Spleen (tissue), 7 donors: ENCODE measurements around the gene PARVG.

Source experiments
- POLR2AphosphoS5 ChIP-seq, 3 donors: sonication (generic); formaldehyde crosslinking; IDR thresholded peaks; one replicate each; pipeline ENCODE4 v1.5.1; 2017; ENCODE audit warnings: antibody characterized with exemption in 3 of 3
- TF ChIP-seq, protein P1 (sequence below), 11 experiments: fragments of 200-600 bp in 7 of 11; fragments of 450-650 bp in 4 of 11; sonication (generic) in 4 of 11; IDR thresholded peaks in 8 of 11; conservative IDR thresholded peaks in 3 of 11; 1 replicate in 7 of 11; 2 replicates in 4 of 11; pipeline versions ENCODE4 v1.4.0 to v1.8.0; 2016 to 2021; ENCODE audit warnings: antibody characterized with exemption in 11 of 11, inconsistent platforms in 4 of 11, mild to moderate bottlenecking in 1 of 11
- donor health status: DM: no; HTN: no; CAD: no; lungs with moderate emphysema.
- donor health status: DM: no; HTN: no; CAD: no.
- donor health status: DM: no; HTN: no; CAD: no.

DNA sequence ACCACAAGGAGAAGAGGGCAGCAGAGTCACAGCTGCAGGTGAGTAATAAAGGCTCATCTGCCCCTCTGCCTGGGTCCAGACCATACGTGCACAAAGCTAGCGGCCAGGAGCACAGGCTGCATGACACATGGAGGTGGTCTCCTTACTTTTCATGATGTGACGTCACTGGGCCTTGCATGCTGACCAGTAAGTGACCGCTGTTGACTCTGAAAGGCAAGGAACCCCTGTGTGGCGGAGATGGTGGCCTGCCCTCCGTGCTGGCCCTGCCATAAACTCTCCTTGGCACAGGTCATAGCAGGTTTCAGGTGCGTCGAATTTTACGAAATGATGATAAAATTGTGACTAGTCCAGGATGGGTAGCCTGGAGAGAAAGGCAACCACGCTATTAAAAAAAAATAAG is 7.6 kb upstream of the PARVG start:
- TF ChIP-seq, protein P1, sequence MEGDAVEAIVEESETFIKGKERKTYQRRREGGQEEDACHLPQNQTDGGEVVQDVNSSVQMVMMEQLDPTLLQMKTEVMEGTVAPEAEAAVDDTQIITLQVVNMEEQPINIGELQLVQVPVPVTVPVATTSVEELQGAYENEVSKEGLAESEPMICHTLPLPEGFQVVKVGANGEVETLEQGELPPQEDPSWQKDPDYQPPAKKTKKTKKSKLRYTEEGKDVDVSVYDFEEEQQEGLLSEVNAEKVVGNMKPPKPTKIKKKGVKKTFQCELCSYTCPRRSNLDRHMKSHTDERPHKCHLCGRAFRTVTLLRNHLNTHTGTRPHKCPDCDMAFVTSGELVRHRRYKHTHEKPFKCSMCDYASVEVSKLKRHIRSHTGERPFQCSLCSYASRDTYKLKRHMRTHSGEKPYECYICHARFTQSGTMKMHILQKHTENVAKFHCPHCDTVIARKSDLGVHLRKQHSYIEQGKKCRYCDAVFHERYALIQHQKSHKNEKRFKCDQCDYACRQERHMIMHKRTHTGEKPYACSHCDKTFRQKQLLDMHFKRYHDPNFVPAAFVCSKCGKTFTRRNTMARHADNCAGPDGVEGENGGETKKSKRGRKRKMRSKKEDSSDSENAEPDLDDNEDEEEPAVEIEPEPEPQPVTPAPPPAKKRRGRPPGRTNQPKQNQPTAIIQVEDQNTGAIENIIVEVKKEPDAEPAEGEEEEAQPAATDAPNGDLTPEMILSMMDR (IDR thresholded peaks at IDR 0.05 in 8 of 11, conservative IDR thresholded peaks at IDR 0.05 in 3 of 11) = no peak
- TF ChIP-seq POLR2AphosphoS5 (IDR thresholded peaks at IDR 0.05) = no peak
